Aorta (tissue), 5 donors: Measurements from ENCODE around the gene HTR2A. TPM values are rescaled to one million over a fixed set of nuclear protein-coding genes. Genes with fewer than 3 reads are reported as not detected.
A peak's percentile ranks its signal among the peaks of the same experiment; 100 is the strongest.
"Not testable (repeated sequence)": the region's sequence is repeated elsewhere in the genome, so short reads cannot be mapped to it uniquely, and the experiment has no call there.

Experiments used
- ATAC-seq: fragments of 200-7000 bp; cut with Tn5 transposase; one replicate; pipeline ENCODE4 v1.9.1; 2022; ENCODE audit warnings: moderate library complexity; ENCODE audit not compliant: low FRiP score
- DNase-seq, 2 donors: peaks; one replicate each; pipeline ENCODE4 v3.0.0-alpha.2; 2020
- H3K27ac ChIP-seq, 2 donors: one replicate each; pipeline ENCODE4 v1.5.1; 2013; ENCODE audit warnings: low read length in 2 of 2, mild to moderate bottlenecking in 2 of 2, moderate library complexity in 2 of 2, control low read depth in 1 of 2, inconsistent platforms in 1 of 2, low read depth in 1 of 2
- H3K27me3 ChIP-seq, 2 donors: one replicate each; pipeline ENCODE4 v1.6.1; 2013; ENCODE audit warnings: control low read depth in 1 of 2, low read length in 1 of 2, mild to moderate bottlenecking in 1 of 2, moderate library complexity in 1 of 2; ENCODE audit not compliant: insufficient read depth in 2 of 2, control insufficient read depth in 1 of 2
- H3K36me3 ChIP-seq, 2 donors: one replicate each; pipeline ENCODE4 v1.6.1; 2013; ENCODE audit warnings: control low read depth in 1 of 2, low read length in 1 of 2, mild to moderate bottlenecking in 1 of 2; ENCODE audit not compliant: insufficient read depth in 2 of 2, control insufficient read depth in 1 of 2
- H3K4me1 ChIP-seq, 2 donors: one replicate each; pipeline ENCODE4 v1.6.1; 2013; ENCODE audit warnings: low read length in 2 of 2, control low read depth in 1 of 2, mild to moderate bottlenecking in 1 of 2, moderate library complexity in 1 of 2; ENCODE audit not compliant: insufficient read depth in 2 of 2, control insufficient read depth in 1 of 2
- H3K4me3 ChIP-seq, 2 donors: one replicate each; pipeline ENCODE4 v1.5.1; 2013; ENCODE audit warnings: low read length in 2 of 2, control low read depth in 1 of 2, mild to moderate bottlenecking in 1 of 2
- H3K9me3 ChIP-seq: one replicate; pipeline ENCODE4 v1.6.1; 2013; ENCODE audit warnings: mild to moderate bottlenecking, low read length; ENCODE audit not compliant: control insufficient read depth
- WGBS, 2 donors: extraction: QIAGEN DNeasy Blood & Tissue Kit; methylation state at CpG; one replicate each; pipeline ENCODE4 v1.1.7; 2013; 5-methylcytosine and 5-hydroxymethylcytosine counted together
- intact Hi-C, 2 donors: fragments of 100-400 bp; cut with DNase I; formaldehyde crosslinking; loops; one replicate each; pipeline versions ENCODE4 v1.14.2 to v1.15.0; 2022
- polyA plus RNA-seq, 2 donors: library from polyadenylated mRNA; stranded (reverse); fragments of 200-250 nt; gene quantifications; one replicate each; pipeline ENCODE4 v1.2.3, GENCODE V29; 2013
- total RNA-seq, 2 donors: library from RNA; stranded (reverse); fragmentation: NEBNext Ultra II Directional; extraction: Animal tissue kit (Norgen Biotek cat#: 25700); gene quantifications; one replicate each; pipeline ENCODE4 v1.2.1, GENCODE V29; 2021
- donor health status: healthy with polysubstance abuse.
- donor health status: Bipolar disorder and iron deficiency.
- donor health status: DM: no; HTN: no; CAD: no.
- donor health status: DM: no; HTN: no; CAD: no.
- donor health status: DM: yes; HTN: yes; CAD: no.

Gene HTR2A
- total and polyA plus RNA-seq, 4 donors: 0.61 to 10.8 (median 2.7) TPM

DNA sequence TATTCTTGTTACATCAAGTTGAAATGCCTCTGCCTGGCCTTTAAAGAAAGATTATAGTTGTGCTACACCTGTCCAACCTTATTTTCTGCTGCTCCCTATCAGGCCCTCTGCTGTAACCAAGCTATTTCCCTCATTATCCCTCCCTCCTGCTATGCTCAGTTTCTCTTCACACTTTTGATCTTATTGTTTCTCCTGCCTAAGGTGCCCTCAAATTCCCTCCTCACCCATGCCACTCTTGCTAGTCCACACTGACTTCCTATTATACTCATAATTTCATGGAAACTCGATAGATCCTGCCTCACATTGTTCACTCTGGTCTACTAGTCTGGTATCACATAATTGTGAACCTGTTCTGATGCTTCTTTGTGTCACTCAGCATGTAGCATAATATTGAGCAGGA is 80.5 kb downstream of the HTR2A start:
- H3K4me1 ChIP-seq: no peaks in the 10 kb centered on the region
- 88 to 97% methylated on average over 1 of the region's 1 CpG for WGBS, 2 donors
- peaks cover 1% of the 10 kb centered on the region for H3K9me3 ChIP-seq
- H3K27me3 ChIP-seq: no peaks in the 10 kb centered on the region
- no peak overlapping the region for H3K27ac ChIP-seq
- no peak for DNase-seq
- no peak overlapping the region for H3K4me3 ChIP-seq
- no peaks in the 10 kb centered on the region for H3K36me3 ChIP-seq
- intact Hi-C loops: no loop called here
- no peak for ATAC-seq

- DNase-seq (no peak), ATAC-seq (no peak)
- Histone ChIP-seq H3K27ac (no peak overlapping the region), H3K27me3 (no peaks in the 10 kb centered on the region), H3K4me1 (no peaks in the 10 kb centered on the region), H3K9me3 (peaks cover 1% of the 10 kb centered on the region), H3K4me3 (no peak overlapping the region), H3K36me3 (no peaks in the 10 kb centered on the region)
- intact Hi-C loops: no loop called here
Measured at GRCh38 chr13:46812301-46812797, 84.5 kb downstream of the HTR2A start.

- H3K27ac ChIP-seq: no peak overlapping the region
- 81 to 83% methylated on average over 5 of the region's 5 CpGs for WGBS, 2 donors
- no peaks in the 10 kb centered on the region for H3K4me1 ChIP-seq
- H3K27me3 ChIP-seq: no peaks in the 10 kb centered on the region
- H3K36me3 ChIP-seq: no peaks in the 10 kb centered on the region
- H3K9me3 ChIP-seq: peaks cover 1% of the 10 kb centered on the region
- no peak overlapping the region for H3K4me3 ChIP-seq
- DNase-seq: no peak
- ATAC-seq: no peak
- intact Hi-C loops: no loop called here
Measured at GRCh38 chr13:46810440-46810839, 86.4 kb downstream of the HTR2A start.

GRCh38 chr13:46804921-46805320 is 91.9 kb downstream of the HTR2A start:
- H3K36me3 ChIP-seq, H3K9me3 ChIP-seq, intact Hi-C loops, ATAC-seq, H3K4me3 ChIP-seq, DNase-seq, H3K4me1 ChIP-seq, H3K27me3 ChIP-seq, H3K27ac ChIP-seq: not testable (repeated sequence)
- 90 to 92% methylated on average over 1 of the region's 1 CpG for WGBS, 2 donors

- WGBS, 2 donors: 95 to 96% methylated on average over 3 of the region's 3 CpGs
- peaks cover 1% of the 10 kb centered on the region for H3K9me3 ChIP-seq
- H3K36me3 ChIP-seq: no peaks in the 10 kb centered on the region
- DNase-seq: no peak
- ATAC-seq: no peak
- intact Hi-C loops: no loop called here
- no peak overlapping the region for H3K4me3 ChIP-seq
- peaks cover 0 to 1% of the 10 kb centered on the region in 2 donors for H3K4me1 ChIP-seq
- H3K27me3 ChIP-seq: no peaks in the 10 kb centered on the region
- no peak overlapping the region for H3K27ac ChIP-seq
Measured at GRCh38 chr13:46804391-46804815, 92.5 kb downstream of the HTR2A start.

- H3K4me1 ChIP-seq: peaks cover 0 to 1% of the 10 kb centered on the region in 2 donors
- ATAC-seq (no peak), DNase-seq (no peak)
- H3K36me3 ChIP-seq: no peaks in the 10 kb centered on the region
- H3K4me3 ChIP-seq: no peak overlapping the region
- 95% methylated on average over 5 of the region's 5 CpGs for WGBS, 2 donors
- peaks cover 1% of the 10 kb centered on the region for H3K9me3 ChIP-seq
- no peaks in the 10 kb centered on the region for H3K27me3 ChIP-seq
- H3K27ac ChIP-seq: no peak overlapping the region
- intact Hi-C loops: no loop called here
Measured at GRCh38 chr13:46803586-46803985, 93.3 kb downstream of the HTR2A start.

DNA sequence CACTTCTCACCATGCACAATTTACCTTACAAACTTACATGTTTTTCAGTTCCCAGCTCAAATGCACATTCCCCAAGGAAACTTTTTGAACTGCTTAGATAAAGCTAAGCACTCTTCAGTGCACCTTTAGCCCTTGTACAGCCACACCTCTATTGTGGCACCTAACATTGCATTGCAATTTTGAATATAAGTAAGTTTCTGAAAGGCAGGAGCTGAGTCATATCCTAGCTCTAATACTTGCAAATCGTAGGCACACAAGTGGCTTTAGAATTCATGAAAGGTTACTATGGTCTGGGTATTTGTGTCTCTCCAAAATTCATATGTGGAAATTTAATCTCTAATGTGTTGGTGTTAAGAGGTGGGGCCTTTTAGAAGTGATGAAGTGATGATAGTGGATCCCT is 95.0 kb downstream of the HTR2A start:
- H3K27ac ChIP-seq: no peak overlapping the region
- no peak overlapping the region for H3K4me3 ChIP-seq
- DNase-seq (no peak), ATAC-seq (no peak)
- WGBS, 2 donors: 40 to 57% methylated on average over 1 of the region's 1 CpG
- H3K27me3 ChIP-seq: no peaks in the 10 kb centered on the region
- intact Hi-C loops: no loop called here
- H3K4me1 ChIP-seq: peaks cover 0 to 1% of the 10 kb centered on the region in 2 donors
- H3K36me3 ChIP-seq: no peaks in the 10 kb centered on the region
- peaks cover 1% of the 10 kb centered on the region for H3K9me3 ChIP-seq

GRCh38 chr13:46799139-46799538 is 97.7 kb downstream of the HTR2A start:
- no peak overlapping the region for H3K27ac ChIP-seq
- H3K4me3 ChIP-seq: no peak overlapping the region
- intact Hi-C loops: loop anchor here in 1 of 2 donors (10.0 kb wide), 1 partner anchor 286 kb away; no protein-coding TSS in a partner anchor
- H3K36me3 ChIP-seq: no peaks in the 10 kb centered on the region
- H3K9me3 ChIP-seq: no peaks in the 10 kb centered on the region
- no peak for ATAC-seq
- DNase-seq: no peak
- 89% methylated on average over 4 of the region's 4 CpGs for WGBS, 2 donors
- no peaks in the 10 kb centered on the region for H3K27me3 ChIP-seq
- peaks cover 0 to 1% of the 10 kb centered on the region in 2 donors for H3K4me1 ChIP-seq

GRCh38 chr13:46797501-46798237 is 99.2 kb downstream of the HTR2A start:
- ATAC-seq: no peak
- intact Hi-C loops: loop anchor here in 1 of 2 donors (10.0 kb wide), 1 partner anchor 287 kb away; no protein-coding TSS in a partner anchor
- WGBS, 2 donors: 25 to 27% methylated on average over 9 of the region's 9 CpGs
- no peaks in the 10 kb centered on the region for H3K4me1 ChIP-seq
- H3K27me3 ChIP-seq: no peaks in the 10 kb centered on the region
- H3K27ac ChIP-seq: peak overlapping the region; percentile 25 to 94
- no peak for DNase-seq
- H3K36me3 ChIP-seq: no peaks in the 10 kb centered on the region
- H3K4me3 ChIP-seq: peak overlapping the region in 1 of 2 donors; percentile 38
- no peaks in the 10 kb centered on the region for H3K9me3 ChIP-seq
